Right lobe of liver (tissue), 4 donors: ENCODE results near the gene HIBADH.

Source experiments
- CTCF ChIP-seq, 4 donors: fragments of 200-600 bp in 3 of 4; fragments of 450-650 bp in 1 of 4; IDR thresholded peaks; one replicate each; pipeline versions ENCODE4 v1.5.1 to v1.8.0; 2016 to 2022; ENCODE audit warnings: antibody characterized with exemption in 4 of 4, mild to moderate bottlenecking in 2 of 4
- POLR2A ChIP-seq: fragments of 450-650 bp; IDR thresholded peaks from one replicate; pipeline ENCODE4 v1.6.1; 2017; ENCODE audit warnings: antibody characterized with exemption, mild to moderate bottlenecking
- donor health status: DM: no; HTN: no; CAD: no.
- donor health status: DM: no; HTN: no; CAD: no.
- donor health status: DM: no; HTN: yes; CAD: no.

- no peak for TF ChIP-seq CTCF (IDR thresholded peaks at IDR 0.05)
- no peak for TF ChIP-seq POLR2A
Measured at GRCh38 chr7:27575613-27576012, 87.1 kb downstream of the HIBADH start.
